GM12878 (cell line): ENCODE results near the gene KCNK1. TPM values are rescaled to one million over a fixed set of nuclear protein-coding genes. Genes with fewer than 3 reads are reported as not detected.

ENCODE experiments used
- ATAC-seq: fragments of 200-7000 bp; cut with Tn5 transposase; 3 replicates; pipeline ENCODE4 v1.9.1; 2020; ENCODE audit warnings: mild to moderate bottlenecking, moderate library complexity
- BruUV-seq: library from RNA; stranded (reverse); fragments of 400-500 nt; replicated peaks from 2 replicates; lab custom pipeline; 2021; lab: Mats Ljungman, UMichigan
- CTCF ChIA-PET: fragments of 300-600 bp; sonication (Branson Sonifier 250); formaldehyde crosslinking; extraction: SDS; loops from one replicate; lab custom pipeline; 2021; ENCODE audit warnings: inconsistent platforms; lab: Yijun Ruan, JAX
- POLR2A ChIA-PET: fragments of 350-600 bp; formaldehyde crosslinking; extraction: SDS; loops from one replicate; lab custom pipeline; 2021; ENCODE audit warnings: inconsistent platforms; lab: Charles Lee
- RAD21 ChIA-PET: fragments of 300-600 bp; sonication (Branson Sonifier 250); formaldehyde crosslinking; loops from one replicate; lab custom pipeline; 2023; ENCODE audit warnings: antibody characterized with exemption; ENCODE audit not compliant: unreplicated experiment; lab: Charles Lee
- SMC1A ChIA-PET: fragments of 300-600 bp; sonication (Branson Sonifier 250); formaldehyde crosslinking; loops from one replicate; lab custom pipeline; 2023; ENCODE audit not compliant: unreplicated experiment, uncharacterized antibody; lab: Charles Lee
- DNase-seq: peaks from one replicate; pipeline ENCODE4 v3.0.0-alpha.2; 2011; ENCODE audit warnings: low read depth, low spot score
- FAIRE-seq: peaks from 3 replicates; lab custom pipeline; 2011; peaks lifted over from hg19 to GRCh38; lab: Jason Lieb, UNC
- H2AFZ ChIP-seq: 2 replicates; pipeline ENCODE4 v1.6.0; 2011; ENCODE audit warnings: low read depth, low read length, control low read depth; ENCODE audit not compliant: control insufficient read depth
- H3K27ac ChIP-seq: 2 replicates; pipeline ENCODE4 v1.5.1; 2011; ENCODE audit warnings: control low read depth; ENCODE audit not compliant: control insufficient read depth, insufficient read depth
- H3K27me3 ChIP-seq, 2 experiments: replicated peaks in 1 of 2; 2 replicates each; pipeline versions ENCODE4 v1.6.0 to v1.6.1; 2011; ENCODE audit warnings: low read length in 1 of 2; ENCODE audit not compliant: control insufficient read depth in 2 of 2, insufficient read depth in 2 of 2
- H3K36me3 ChIP-seq, 2 experiments: 2 replicates each; pipeline ENCODE4 v1.5.1; 2011; ENCODE audit warnings: low read length in 1 of 2; ENCODE audit not compliant: control insufficient read depth in 2 of 2, insufficient read depth in 2 of 2
- H3K4me1 ChIP-seq: 2 replicates; pipeline ENCODE4 v1.6.1; 2011; ENCODE audit warnings: mild to moderate bottlenecking, low read length, moderate library complexity, mixed read lengths; ENCODE audit not compliant: control insufficient read depth, insufficient read depth
- H3K4me2 ChIP-seq: 2 replicates; pipeline ENCODE4 v1.6.0; 2011; ENCODE audit warnings: control low read depth; ENCODE audit not compliant: control insufficient read depth, insufficient read depth
- H3K4me3 ChIP-seq: fragments of 200-600 bp; sonication (generic); 2 replicates; pipeline ENCODE4 v1.5.1; 2016
- H3K79me2 ChIP-seq: 2 replicates; pipeline ENCODE4 v1.6.0; 2011; ENCODE audit warnings: low read length; ENCODE audit not compliant: control insufficient read depth, insufficient read depth
- H3K9ac ChIP-seq: 2 replicates; pipeline ENCODE4 v1.8.0; 2011; ENCODE audit warnings: low read length, control low read depth, mixed read lengths; ENCODE audit not compliant: control insufficient read depth, insufficient read depth
- H3K9me3 ChIP-seq: replicated peaks from 3 replicates; pipeline ENCODE4 v1.5.1; 2011; ENCODE audit warnings: mild to moderate bottlenecking, low read length; ENCODE audit not compliant: control insufficient read depth, insufficient read depth
- H4K20me1 ChIP-seq: 2 replicates; pipeline ENCODE4 v1.6.0; 2011; ENCODE audit not compliant: control insufficient read depth, insufficient read depth
- BCL11A ChIP-seq: IDR thresholded peaks from 2 replicates; pipeline ENCODE4 v1.6.1; 2011; ENCODE audit warnings: low read depth, low read length
- CREB1 ChIP-seq: IDR thresholded peaks from 2 replicates; pipeline ENCODE4 v1.6.1; 2012; ENCODE audit warnings: low read depth, mild to moderate bottlenecking, inconsistent platforms
- HDAC6 ChIP-seq: fragments of 200-600 bp; sonication (generic); IDR thresholded peaks from one replicate; pipeline ENCODE4 v1.8.0; 2017; ENCODE audit warnings: antibody characterized with exemption; ENCODE audit not compliant: unreplicated experiment
- KAT2A ChIP-seq: conservative IDR thresholded peaks from 2 replicates; pipeline ENCODE4 v1.6.1; 2011; ENCODE audit warnings: low read depth, low read length; ENCODE audit not compliant: control insufficient read depth
- MTA2 ChIP-seq: fragments of 450-650 bp; IDR thresholded peaks from 2 replicates; pipeline ENCODE4 v1.6.1; 2016; ENCODE audit warnings: low read depth, mild to moderate bottlenecking, moderate library complexity
- MXI1 ChIP-seq: fragments of 150-350 bp; IDR thresholded peaks from 2 replicates; pipeline ENCODE4 v1.6.1; 2011; ENCODE audit warnings: low read depth, mild to moderate bottlenecking, inconsistent platforms, low read length, improper control_type of control experiment
- RELB ChIP-seq: fragments of 450-650 bp; IDR thresholded peaks from 2 replicates; pipeline ENCODE4 v1.6.1; 2017; ENCODE audit warnings: low read depth, mild to moderate bottlenecking, moderate library complexity
- SRF ChIP-seq, 2 experiments: IDR thresholded peaks; 2 replicates each; pipeline ENCODE4 v1.6.1; 2011; ENCODE audit warnings: low read depth in 2 of 2, low read length in 2 of 2, mild to moderate bottlenecking in 1 of 2, moderate library complexity in 1 of 2
- STAT1 ChIP-seq: fragments of 450-650 bp; conservative IDR thresholded peaks from 2 replicates; pipeline ENCODE4 v1.6.1; 2014; ENCODE audit warnings: antibody characterized with exemption, mild to moderate bottlenecking
- TAF1 ChIP-seq: IDR thresholded peaks from 2 replicates; pipeline ENCODE4 v1.6.1; 2011; ENCODE audit warnings: mild to moderate bottlenecking, low read depth, low read length, borderline replicate concordance
- ZBED1 ChIP-seq: IDR thresholded peaks from 2 replicates; pipeline ENCODE4 v1.6.1; 2016; ENCODE audit warnings: borderline replicate concordance
- ZZZ3 ChIP-seq: IDR thresholded peaks from 2 replicates; pipeline ENCODE4 v1.6.1; 2011; ENCODE audit warnings: low read depth; ENCODE audit not compliant: control insufficient read depth, insufficient read length
- WGBS: methylation state at CpG from one replicate; pipeline ENCODE4 v1.1.6; 2016; ENCODE audit warnings: low lambda C conversion rate; ENCODE audit not compliant: insufficient replicate concordance, insufficient coverage; ENCODE audit errors: missing lambda C conversion rate; 5-methylcytosine and 5-hydroxymethylcytosine counted together
- in situ Hi-C: fragments of 300-500 bp; cut with MboI; formaldehyde crosslinking; loops from 9 replicates; pipeline ENCODE4 v1.14.3; 2018; ENCODE audit warnings: mixed read lengths
- intact Hi-C: fragments of 100-400 bp; cut with micrococcal nuclease; formaldehyde crosslinking; loops from one replicate; pipeline ENCODE4 v1.14.2; 2022; ENCODE audit not compliant: unreplicated experiment
- polyA plus RNA-seq, 11 experiments: library from polyadenylated mRNA; depleted of rRNA in 4 of 11; unstranded in 6 of 11; stranded (reverse) in 5 of 11; fragments of >200 nt; fragmentation: Nextera tagmentation in 4 of 11; fragmentation: Illumina TruSeq in 1 of 11; extraction: Ambion mirVana in 4 of 11; extraction: Trizol in 1 of 11; gene quantifications; 1 replicate in 1 of 11; 2 replicates in 10 of 11; pipeline versions ENCODE4 v1.2.1 to v1.2.3, GENCODE V29; 2011 to 2016; ENCODE audit warnings: inconsistent platforms in 2 of 11, missing spikeins in 2 of 11, low read depth in 1 of 11
- total RNA-seq, 4 experiments: library from RNA; depleted of rRNA in 3 of 4; stranded (reverse); fragments of >200 nt in 3 of 4; fragmentation: Illumina TruSeq in 1 of 4; extraction: Trizol in 1 of 4; gene quantifications; 2 replicates each; pipeline versions ENCODE4 v1.2.1 to v1.2.3, GENCODE V29; 2013 to 2021
- TF ChIP-seq, protein P1 (sequence below): fragments of 450-650 bp; IDR thresholded peaks from 2 replicates; pipeline ENCODE4 v1.6.1; 2014; ENCODE audit warnings: mild to moderate bottlenecking

Gene KCNK1
- total and polyA plus RNA-seq, 10 of the 15 experiments (the other 5 are each of a cell fraction or from before 2014, with no cell fraction given) = 9.4 to 27.6 (median 15.1) TPM

DNA sequence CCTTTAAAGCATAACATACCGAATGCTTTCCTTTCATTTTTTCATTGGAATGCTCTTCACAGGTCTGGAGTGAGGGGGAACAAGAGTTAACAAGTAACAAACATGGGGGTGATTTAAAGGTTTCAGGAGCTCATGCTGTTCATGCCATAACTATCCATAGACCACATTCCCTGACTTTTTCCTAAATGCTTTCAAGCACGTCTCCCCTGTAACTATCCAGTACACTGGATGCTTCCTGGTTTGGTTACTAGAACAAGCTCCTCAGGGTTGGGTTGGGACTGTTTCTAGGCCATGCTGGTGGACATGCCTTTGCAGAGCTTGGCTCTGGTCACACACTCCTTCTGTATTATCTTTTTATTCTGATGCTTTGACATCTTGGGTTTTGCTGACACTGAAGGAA is 38.6 kb downstream of the KCNK1 start:
- TF ChIP-seq SRF (IDR thresholded peaks at IDR 0.05; ENCODE audit: low read depth in 2 of 2, low read length in 2 of 2) (no peak), HDAC6 (no peak)
- POLR2A ChIA-PET = interaction anchor here (1.1 to 2.9 kb wide), 3 partner anchors 8 to 19 kb away, joined by 3 to 18 read pairs (median 4); no protein-coding TSS in a partner anchor
- ATAC-seq (no peak), FAIRE-seq (no peak), DNase-seq (no peak)
- in situ Hi-C loops (no loop called here), intact Hi-C loops (no loop called here)
- no peaks in the 10 kb centered on the region for H4K20me1 ChIP-seq
- H3K4me1 ChIP-seq = no peaks in the 10 kb centered on the region
- WGBS = 55% methylated on average over 2 of the region's 2 CpGs
- H3K9me3 ChIP-seq = no peaks in the 10 kb centered on the region
- no peak overlapping the region for H2AFZ ChIP-seq
- H3K4me2 ChIP-seq = no peak overlapping the region
- H3K27ac ChIP-seq = no peak overlapping the region
- no peaks in the 10 kb centered on the region for H3K27me3 ChIP-seq
- SMC1A ChIA-PET = interaction anchor here (0.9 to 4.4 kb wide), 9 partner anchors 10 to 68 kb away, joined by 3 to 39 read pairs (median 4); no protein-coding TSS in a partner anchor
- H3K36me3 ChIP-seq = peaks cover 0 to 1% of the 10 kb centered on the region in 2 experiments; a peak in 2 of 4 replicates
- no peak overlapping the region for H3K4me3 ChIP-seq
- H3K79me2 ChIP-seq = no peaks in the 10 kb centered on the region
- RAD21 ChIA-PET = interaction anchor here (0.9 to 1.6 kb wide), 2 partner anchors 20 to 212 kb away, joined by 4 to 5 read pairs; no protein-coding TSS in a partner anchor
- no TSS peak for BruUV-seq
- no peak overlapping the region for H3K9ac ChIP-seq
- CTCF ChIA-PET = interaction anchor here (0.8 to 3.3 kb wide), 3 partner anchors 9 to 212 kb away, joined by 3 to 17 read pairs (median 7); no protein-coding TSS in a partner anchor

GRCh38 chr1:233654658-233655280 is 40.9 kb downstream of the KCNK1 start:
- no peak overlapping the region for H2AFZ ChIP-seq
- H3K9me3 ChIP-seq = no peaks in the 10 kb centered on the region
- no peaks in the 10 kb centered on the region for H3K79me2 ChIP-seq
- no TSS peak for BruUV-seq
- H4K20me1 ChIP-seq = no peaks in the 10 kb centered on the region
- WGBS = 42% methylated on average over 5 of the region's 5 CpGs
- ChIA-PET POLR2A (no interaction called here), SMC1A (interaction anchor here (1.0 to 1.6 kb wide), 6 partner anchors 10 to 164 kb away, joined by 3 to 6 read pairs (median 4); no protein-coding TSS in a partner anchor), CTCF (no interaction called here), RAD21 (interaction anchor here (1.0 kb wide), 1 partner anchor 214 kb away, joined by 3 read pairs; no protein-coding TSS in a partner anchor)
- intact Hi-C loops = no loop called here
- no peak overlapping the region for H3K27ac ChIP-seq
- H3K4me1 ChIP-seq = no peaks in the 10 kb centered on the region
- ATAC-seq (no peak), DNase-seq (no peak), FAIRE-seq (no peak)
- H3K36me3 ChIP-seq = peaks cover 0 to 1% of the 10 kb centered on the region in 2 experiments; a peak in 1 of 4 replicates
- H3K4me3 ChIP-seq = no peak overlapping the region
- H3K9ac ChIP-seq = no peak overlapping the region
- no peak overlapping the region for H3K4me2 ChIP-seq
- in situ Hi-C loops = no loop called here
- no peaks in the 10 kb centered on the region for H3K27me3 ChIP-seq
- no peak for TF ChIP-seq STAT1
- TF ChIP-seq MTA2 = no peak
- no peak for TF ChIP-seq KAT2A
- no peak for TF ChIP-seq CREB1
- TF ChIP-seq BCL11A = no peak
- no peak for TF ChIP-seq ZZZ3
- TF ChIP-seq MXI1 = no peak
- TF ChIP-seq, protein P1, sequence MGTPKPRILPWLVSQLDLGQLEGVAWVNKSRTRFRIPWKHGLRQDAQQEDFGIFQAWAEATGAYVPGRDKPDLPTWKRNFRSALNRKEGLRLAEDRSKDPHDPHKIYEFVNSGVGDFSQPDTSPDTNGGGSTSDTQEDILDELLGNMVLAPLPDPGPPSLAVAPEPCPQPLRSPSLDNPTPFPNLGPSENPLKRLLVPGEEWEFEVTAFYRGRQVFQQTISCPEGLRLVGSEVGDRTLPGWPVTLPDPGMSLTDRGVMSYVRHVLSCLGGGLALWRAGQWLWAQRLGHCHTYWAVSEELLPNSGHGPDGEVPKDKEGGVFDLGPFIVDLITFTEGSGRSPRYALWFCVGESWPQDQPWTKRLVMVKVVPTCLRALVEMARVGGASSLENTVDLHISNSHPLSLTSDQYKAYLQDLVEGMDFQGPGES = no peak
- no peak for TF ChIP-seq HDAC6
- no peak for TF ChIP-seq ZBED1
- TF ChIP-seq RELB = no peak
- TF ChIP-seq TAF1 = no peak
